Choroid plexus epithelial cell (primary cell): ENCODE data around the gene CCDC117.
A peak's percentile ranks its signal among the peaks of the same experiment; 100 is the strongest.
"Not testable (repeated sequence)": the region's sequence is repeated elsewhere in the genome, so short reads cannot be mapped to it uniquely, and the experiment has no call there.

Source experiments
- DNase-seq: peaks from one replicate; pipeline ENCODE4 v3.0.0-alpha.2; 2010; ENCODE audit warnings: low read depth
- H3K4me3 ChIP-seq: 2 replicates; pipeline ENCODE4 v1.5.1; 2011; ENCODE audit warnings: low read depth, mild to moderate bottlenecking, control low read depth, low read length, moderate library complexity
- CTCF ChIP-seq: conservative IDR thresholded peaks from 2 replicates; pipeline ENCODE4 v1.5.1; 2011; ENCODE audit warnings: low read depth, mild to moderate bottlenecking, control low read depth, inconsistent platforms, low read length, moderate library complexity

CCDC117 gene

GRCh38 chr22:28798810-28799605 lies 26.5 kb downstream of the CCDC117 start:
- TF ChIP-seq CTCF: no peak
- peak; percentile 96 for DNase-seq

DNA sequence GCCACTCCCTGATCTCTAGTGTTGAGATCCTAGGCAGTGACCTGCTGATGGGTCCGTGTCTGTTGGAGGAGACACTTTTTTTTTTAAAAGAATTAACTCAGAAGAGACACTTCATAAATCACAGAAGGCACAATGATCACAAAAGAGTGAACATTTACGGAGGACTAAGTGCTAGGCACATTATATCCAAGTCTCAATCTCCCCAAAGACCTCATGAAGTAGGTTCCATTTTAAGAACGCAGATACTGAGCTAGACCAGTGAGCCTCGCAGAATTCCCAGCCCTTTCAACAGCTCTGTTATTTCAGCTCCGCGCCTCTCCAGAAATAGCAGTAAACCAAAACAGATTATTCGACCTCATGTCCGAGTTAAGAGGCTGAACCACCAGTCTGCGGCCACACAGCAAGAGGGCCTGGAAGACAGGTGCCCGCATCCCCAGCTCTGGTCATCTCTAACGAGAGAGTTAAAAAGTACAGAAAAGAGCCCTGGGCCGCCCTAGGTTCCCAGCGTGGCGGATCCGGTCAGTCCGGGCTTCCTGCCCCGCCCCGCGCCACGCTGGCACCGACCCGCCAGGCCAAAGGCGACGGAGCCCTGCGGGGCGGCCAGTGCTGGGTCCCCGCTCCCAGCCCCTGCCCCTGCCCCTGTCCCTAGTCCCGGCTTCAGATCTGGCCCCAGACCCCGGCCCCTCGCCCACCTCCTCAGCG lies 27.3 kb downstream of the CCDC117 start:
- peak overlapping the region; percentile 81 for H3K4me3 ChIP-seq
- TF ChIP-seq CTCF: no peak
- DNase-seq: peak; percentile 68

More at GRCh38 chr22:28798810-28799605, 26.5 kb downstream of the CCDC117 start:
- peak overlapping the region; percentile 81 for H3K4me3 ChIP-seq

- peak; percentile 96 for DNase-seq
- no peak for TF ChIP-seq CTCF
- peak within 1 kb of the TSS; percentile 81 for H3K4me3 ChIP-seq
These were observed 28.0 kb downstream of the CCDC117 start, which contains the start of gene XBP1 for GRCh38 chr22:28800308-28801041. XBP1 (minus strand) TSS chr22:28800569.

DNA sequence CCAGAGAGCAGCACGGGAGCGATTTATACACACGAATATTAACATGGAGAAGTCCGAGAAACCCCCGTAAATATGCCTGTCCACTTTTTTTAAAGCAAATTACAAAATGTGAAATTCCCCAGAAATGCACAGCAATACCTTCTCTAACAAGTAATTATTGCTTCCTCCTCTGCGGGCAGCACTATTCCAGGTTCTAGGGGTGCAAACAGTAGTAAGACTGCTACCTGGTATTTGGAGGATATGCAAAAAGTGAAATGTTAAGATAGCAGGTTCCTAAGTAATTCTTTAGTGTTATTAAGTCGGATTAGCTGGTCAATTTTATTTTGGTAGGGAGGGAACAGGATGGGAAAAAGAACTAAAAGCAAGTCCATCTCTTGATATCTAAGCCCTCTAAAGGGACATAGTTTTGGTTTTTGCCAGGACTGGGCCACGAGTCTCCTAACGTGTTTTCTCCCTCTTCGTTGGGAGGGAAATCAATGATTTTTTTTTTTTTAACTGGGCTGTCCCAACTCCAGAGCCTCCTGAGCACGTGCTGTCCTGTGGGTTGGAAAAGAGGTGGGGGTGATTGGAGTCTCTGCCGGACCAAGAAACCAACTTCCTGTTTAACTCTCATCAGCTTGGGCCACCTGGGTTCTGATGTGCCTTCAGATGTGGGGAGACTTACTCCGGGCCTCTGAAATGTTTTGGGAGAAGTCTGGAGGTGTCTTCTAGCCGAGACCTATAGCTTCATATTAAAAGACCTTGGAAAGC lies 29.5 kb downstream of the CCDC117 start:
- TF ChIP-seq CTCF: no peak
- H3K4me3 ChIP-seq: no peak overlapping the region
- DNase-seq: no peak

GRCh38 chr22:28802595-28803123 lies 30.2 kb downstream of the CCDC117 start:
- TF ChIP-seq CTCF: peak; percentile 11

DNA sequence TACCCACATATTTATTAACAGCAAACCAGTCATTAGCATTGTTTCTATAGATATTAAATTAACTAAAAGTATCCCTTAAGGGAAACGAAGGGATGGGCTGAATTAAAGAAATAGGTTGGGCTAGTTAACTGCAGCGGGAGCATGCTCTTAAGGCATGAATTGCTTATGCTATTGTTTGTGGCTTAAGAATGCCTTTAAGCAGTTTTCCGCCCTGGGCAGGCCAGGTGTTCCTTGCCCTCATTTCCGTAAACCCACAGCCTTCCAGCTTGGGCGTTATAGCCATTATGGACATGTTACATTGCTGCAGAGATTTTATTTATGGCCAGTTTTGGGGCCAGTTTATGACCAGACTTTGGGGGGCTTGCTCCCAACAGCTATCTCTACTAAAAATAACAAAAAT lies 32.9 kb downstream of the CCDC117 start:
- H3K4me3 ChIP-seq, DNase-seq: not testable (repeated sequence)

More at GRCh38 chr22:28802595-28803123, 30.2 kb downstream of the CCDC117 start:
- H3K4me3 ChIP-seq: no peak overlapping the region
- DNase-seq: no peak
